Measurements from ENCODE around the gene CSRP1. TPM values are rescaled to one million over a fixed set of nuclear protein-coding genes. Genes with fewer than 3 reads are reported as not detected.

CSRP1 gene
- total RNA-seq, 5 donors from 2014 or later (not counting 1 experiment from before 2014, with no cell fraction given) = 35.0 to 47.2 (median 36.8) TPM

DNA sequence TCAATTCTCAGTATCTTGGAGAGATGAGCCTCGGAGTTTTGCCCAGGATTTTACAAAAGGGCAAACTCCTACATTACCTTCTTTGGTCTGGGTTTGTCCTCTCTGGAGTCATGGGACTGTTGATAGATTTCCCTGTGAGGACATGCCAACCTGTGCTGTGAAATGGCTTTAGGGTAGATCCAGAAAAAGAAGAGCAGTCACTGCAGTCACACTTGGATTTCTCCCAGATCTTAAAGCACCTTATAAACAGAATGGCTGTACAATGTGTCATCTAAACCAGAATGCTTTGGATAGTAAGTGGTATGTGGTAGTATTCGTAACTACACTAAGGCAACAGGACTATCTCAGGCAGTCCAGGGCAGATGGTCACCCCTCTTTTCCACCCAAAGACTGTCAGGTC lies 1.9 kb upstream of the CSRP1 start:
- Histone ChIP-seq H3K4me3 (ENCODE audit: control insufficient read depth in 1 of 2, extremely low read depth in 1 of 2, low read length in 1 of 2) (no peak overlapping the region), H3K9me3 (no peaks in the 10 kb centered on the region), H3K36me3 (ENCODE audit: control insufficient read depth in 2 of 2, extremely low read depth in 1 of 2, insufficient read depth in 1 of 2, low read length in 1 of 2) (no peaks in the 10 kb centered on the region), H3K27me3 (replicated peaks in 1 of 2; ENCODE audit: control insufficient read depth in 2 of 2, extremely low read depth in 1 of 2, insufficient read depth in 2 of 2, low read length in 1 of 2) (no peaks in the 10 kb centered on the region), H3K27ac (ENCODE audit: low read length) (no peak overlapping the region), H3K4me1 (ENCODE audit: control insufficient read depth in 1 of 2, extremely low read depth in 1 of 2, insufficient read depth in 2 of 2, low read length in 2 of 2) (peaks cover 16 to 31% of the 10 kb centered on the region in 2 experiments)
- peaks cover 21 to 40% (median 38%) of the 10 kb centered on the region in 3 donors for H3K4me1 Mint-ChIP-seq
- no peaks in the 10 kb centered on the region for H3K36me3 Mint-ChIP-seq
- CTCF ChIA-PET = interaction anchor here in 1 of 2 donors (1.0 kb wide), 1 partner anchor 27 kb away, joined by 3 read pairs; no protein-coding TSS in a partner anchor
- no peak for ATAC-seq (replicated peaks in 1 of 4)
- H3K27ac Mint-ChIP-seq = no peak overlapping the region
- POLR2A ChIA-PET = no interaction called here
- no peaks in the 10 kb centered on the region for H3K9me3 Mint-ChIP-seq
- no peak overlapping the region for H3K4me3 Mint-ChIP-seq
- DNase-seq = no peak
- WGBS (ENCODE audit: insufficient coverage) = no CpG with 5 or more reads among the region's 2 CpGs
- H3K27me3 Mint-ChIP-seq = no peaks in the 10 kb centered on the region

DNA sequence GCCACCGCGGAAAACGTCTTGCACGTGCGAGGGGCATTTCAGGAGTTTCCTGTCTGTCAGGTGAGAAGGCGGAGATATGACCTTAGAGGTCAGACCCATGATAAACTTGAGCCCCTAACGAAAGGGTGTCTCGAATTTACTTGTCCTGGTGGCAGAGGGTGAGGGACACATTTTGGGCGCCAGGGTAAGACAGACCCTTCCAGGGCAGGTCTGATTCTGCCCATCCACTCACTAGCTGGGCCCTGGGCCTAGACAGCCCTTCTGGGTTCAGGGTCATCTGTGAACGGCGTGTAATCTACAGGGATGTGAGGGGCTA lies 395 bp upstream of the CSRP1 start:
- Mint-ChIP-seq H3K27me3 (no peaks in the 10 kb centered on the region), H3K27ac (peak overlapping the region; percentile 75 to 92), H3K36me3 (no peaks in the 10 kb centered on the region), H3K4me1 (peaks cover 29 to 46% (median 42%) of the 10 kb centered on the region in 3 donors), H3K9me3 (no peaks in the 10 kb centered on the region), H3K4me3 (peak overlapping the region; percentile 85 to 92 (median 88))
- no peak for DNase-seq
- Histone ChIP-seq H3K27me3 (replicated peaks in 1 of 2; ENCODE audit: control insufficient read depth in 2 of 2, extremely low read depth in 1 of 2, insufficient read depth in 2 of 2, low read length in 1 of 2) (no peaks in the 10 kb centered on the region), H3K27ac (ENCODE audit: low read length) (peak overlapping the region; percentile 43), H3K9me3 (no peaks in the 10 kb centered on the region), H3K4me3 (ENCODE audit: control insufficient read depth in 1 of 2, extremely low read depth in 1 of 2, low read length in 1 of 2) (peak overlapping the region; percentile 82 to 84), H3K4me1 (ENCODE audit: control insufficient read depth in 1 of 2, extremely low read depth in 1 of 2, insufficient read depth in 2 of 2, low read length in 2 of 2) (peaks cover 16 to 32% of the 10 kb centered on the region in 2 experiments), H3K36me3 (ENCODE audit: control insufficient read depth in 2 of 2, extremely low read depth in 1 of 2, insufficient read depth in 1 of 2, low read length in 1 of 2) (no peaks in the 10 kb centered on the region)
- ChIA-PET POLR2A (no interaction called here), CTCF (interaction anchor here in 1 of 2 donors (0.7 to 1.9 kb wide), 4 partner anchors 25 to 1033 kb away, joined by 3 to 8 read pairs (median 4); no protein-coding TSS in a partner anchor)
- ATAC-seq (replicated peaks in 1 of 4) = peak in 3 of 4 experiments; percentile 3 to 8 (median 4)
- 6% methylated on average over 9 of the region's 11 CpGs for WGBS (ENCODE audit: insufficient coverage)

DNA sequence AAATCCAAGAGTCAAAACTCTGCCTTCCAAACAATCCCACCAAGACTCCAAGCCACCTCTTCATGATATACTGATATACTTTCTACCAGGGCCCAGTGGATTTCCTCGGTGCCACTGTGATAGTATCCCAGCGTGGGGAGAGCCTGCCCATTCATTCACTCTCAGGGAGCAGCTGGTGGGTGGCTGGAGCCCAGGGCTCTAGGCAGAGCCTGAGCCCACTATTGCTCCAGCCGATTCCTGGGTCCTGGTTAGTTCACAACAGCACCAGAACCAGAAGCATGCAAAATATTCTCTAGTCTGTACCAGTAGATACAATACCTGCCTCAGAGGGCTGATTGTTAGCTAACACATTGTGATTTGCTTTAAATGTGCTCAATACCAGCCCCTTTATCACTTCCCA lies 831 bp downstream of the CSRP1 start:
- H3K36me3 Mint-ChIP-seq = no peaks in the 10 kb centered on the region
- no peaks in the 10 kb centered on the region for H3K27me3 Mint-ChIP-seq
- H3K4me1 ChIP-seq (ENCODE audit: control insufficient read depth in 1 of 2, extremely low read depth in 1 of 2, insufficient read depth in 2 of 2, low read length in 2 of 2) = peaks cover 16 to 32% of the 10 kb centered on the region in 2 experiments
- no peaks in the 10 kb centered on the region for H3K36me3 ChIP-seq (ENCODE audit: control insufficient read depth in 2 of 2, extremely low read depth in 1 of 2, insufficient read depth in 1 of 2, low read length in 1 of 2)
- peaks cover 33 to 49% (median 42%) of the 10 kb centered on the region in 3 donors for H3K4me1 Mint-ChIP-seq
- H3K9me3 Mint-ChIP-seq = no peaks in the 10 kb centered on the region
- POLR2A ChIA-PET = no interaction called here
- 77% methylated on average over 3 of the region's 3 CpGs for WGBS (ENCODE audit: insufficient coverage)
- peak overlapping the region; percentile 82 to 84 for H3K4me3 ChIP-seq (ENCODE audit: control insufficient read depth in 1 of 2, extremely low read depth in 1 of 2, low read length in 1 of 2)
- ATAC-seq (replicated peaks in 1 of 4) (no peak), DNase-seq (no peak)
- no peaks in the 10 kb centered on the region for H3K9me3 ChIP-seq
- H3K27ac ChIP-seq (ENCODE audit: low read length) = peak overlapping the region; percentile 62
- CTCF ChIA-PET = no interaction called here
- H3K27ac Mint-ChIP-seq = peak overlapping the region; percentile 88 to 89
- peak overlapping the region; percentile 85 to 92 (median 88) for H3K4me3 Mint-ChIP-seq
- no peaks in the 10 kb centered on the region for H3K27me3 ChIP-seq (replicated peaks in 1 of 2; ENCODE audit: control insufficient read depth in 2 of 2, extremely low read depth in 1 of 2, insufficient read depth in 2 of 2, low read length in 1 of 2)

DNA sequence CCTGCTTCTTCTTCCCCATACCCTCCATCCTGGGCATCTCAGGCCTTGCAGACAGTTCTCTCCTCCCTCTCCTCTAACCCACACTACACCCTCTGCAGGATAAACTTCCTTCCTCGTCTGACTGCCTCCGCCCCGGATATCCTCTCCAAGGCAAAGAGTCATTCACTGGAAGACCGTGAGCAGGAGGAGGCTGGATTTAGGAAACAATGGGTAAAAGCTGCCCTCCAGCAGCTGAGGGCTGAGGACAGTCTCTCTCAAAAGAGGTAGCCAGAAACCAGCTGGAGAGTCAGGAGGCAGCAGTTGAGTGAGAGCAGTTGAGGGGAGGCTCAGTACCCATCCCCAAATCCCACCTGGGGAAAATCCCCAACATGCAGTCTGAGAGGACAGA lies 1.4 kb downstream of the CSRP1 start:
- H3K4me3 Mint-ChIP-seq = peak overlapping the region; percentile 85 to 92 (median 88)
- Histone ChIP-seq H3K27ac (ENCODE audit: low read length) (no peak overlapping the region), H3K4me1 (ENCODE audit: control insufficient read depth in 1 of 2, extremely low read depth in 1 of 2, insufficient read depth in 2 of 2, low read length in 2 of 2) (peaks cover 16 to 32% of the 10 kb centered on the region in 2 experiments), H3K36me3 (ENCODE audit: control insufficient read depth in 2 of 2, extremely low read depth in 1 of 2, insufficient read depth in 1 of 2, low read length in 1 of 2) (peaks cover 0 to 3% of the 10 kb centered on the region in 2 donors), H3K4me3 (ENCODE audit: control insufficient read depth in 1 of 2, extremely low read depth in 1 of 2, low read length in 1 of 2) (peak overlapping the region in 1 of 2 donors; percentile 15), H3K27me3 (replicated peaks in 1 of 2; ENCODE audit: control insufficient read depth in 2 of 2, extremely low read depth in 1 of 2, insufficient read depth in 2 of 2, low read length in 1 of 2) (no peaks in the 10 kb centered on the region), H3K9me3 (no peaks in the 10 kb centered on the region)
- ATAC-seq (replicated peaks in 1 of 4) (no peak), DNase-seq (no peak)
- ChIA-PET POLR2A (no interaction called here), CTCF (interaction anchor here in 1 of 2 donors (3.1 kb wide), 1 partner anchor 23 kb away, joined by 18 read pairs; no protein-coding TSS in a partner anchor)
- 50% methylated on average over 1 of the region's 4 CpGs for WGBS (ENCODE audit: insufficient coverage)
- no peaks in the 10 kb centered on the region for H3K36me3 Mint-ChIP-seq
- H3K9me3 Mint-ChIP-seq = no peaks in the 10 kb centered on the region
- peak overlapping the region; percentile 46 to 89 for H3K27ac Mint-ChIP-seq
- H3K4me1 Mint-ChIP-seq = peaks cover 33 to 49% (median 42%) of the 10 kb centered on the region in 3 donors
- H3K27me3 Mint-ChIP-seq = no peaks in the 10 kb centered on the region

DNA sequence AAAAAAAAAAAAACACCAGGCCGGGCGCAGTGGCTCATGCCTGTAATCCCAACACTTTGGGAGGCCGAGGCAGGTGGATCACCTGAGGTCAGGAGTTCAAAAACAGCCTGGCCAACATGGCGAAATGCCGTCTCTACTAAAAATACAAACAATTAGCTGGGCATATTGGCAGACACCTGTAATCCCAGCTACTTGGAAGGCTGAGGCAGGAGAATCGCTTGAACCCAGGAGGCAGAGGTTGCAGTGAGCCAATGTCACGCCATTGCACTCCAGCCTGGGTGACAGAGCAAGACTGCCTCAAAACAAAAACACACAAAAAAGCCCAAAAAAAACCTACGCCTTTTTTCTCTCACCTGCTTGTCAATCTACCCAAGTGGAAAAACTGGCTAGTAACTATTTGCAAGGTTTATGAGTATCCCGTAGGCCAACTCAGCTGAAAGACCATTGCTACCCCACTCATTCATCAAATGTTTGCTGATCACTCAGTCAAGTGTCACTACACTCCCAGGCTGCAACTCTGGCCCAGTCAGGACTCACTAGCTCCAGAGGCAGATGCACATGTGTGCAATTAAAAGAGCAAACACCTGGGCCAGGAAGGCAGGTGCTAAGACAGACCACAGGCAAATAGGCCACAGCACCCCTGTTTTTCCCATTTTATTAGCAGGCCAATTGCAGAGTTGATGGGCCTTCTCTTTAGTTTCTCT lies 2.0 kb downstream of the CSRP1 start:
- WGBS (ENCODE audit: insufficient coverage) = 90% methylated on average over 7 of the region's 9 CpGs
- ATAC-seq (replicated peaks in 1 of 4) (no peak), DNase-seq (no peak)
- CTCF ChIA-PET = interaction anchor here (0.7 to 3.1 kb wide), 2 partner anchors 23 kb away, joined by 4 to 18 read pairs; no protein-coding TSS in a partner anchor
- H3K4me3 Mint-ChIP-seq = peak overlapping the region; percentile 85 to 92 (median 88)
- H3K27ac Mint-ChIP-seq = peak overlapping the region in 1 of 2 donors; percentile 36
- Histone ChIP-seq H3K4me1 (ENCODE audit: control insufficient read depth in 1 of 2, extremely low read depth in 1 of 2, insufficient read depth in 2 of 2, low read length in 2 of 2) (peaks cover 16 to 32% of the 10 kb centered on the region in 2 experiments), H3K27ac (ENCODE audit: low read length) (no peak overlapping the region), H3K36me3 (ENCODE audit: control insufficient read depth in 2 of 2, extremely low read depth in 1 of 2, insufficient read depth in 1 of 2, low read length in 1 of 2) (peaks cover 0 to 3% of the 10 kb centered on the region in 2 donors), H3K27me3 (replicated peaks in 1 of 2; ENCODE audit: control insufficient read depth in 2 of 2, extremely low read depth in 1 of 2, insufficient read depth in 2 of 2, low read length in 1 of 2) (no peaks in the 10 kb centered on the region), H3K9me3 (no peaks in the 10 kb centered on the region), H3K4me3 (ENCODE audit: control insufficient read depth in 1 of 2, extremely low read depth in 1 of 2, low read length in 1 of 2) (no peak overlapping the region)
- peaks cover 33 to 49% (median 42%) of the 10 kb centered on the region in 3 donors for H3K4me1 Mint-ChIP-seq
- no peaks in the 10 kb centered on the region for H3K9me3 Mint-ChIP-seq
- no peaks in the 10 kb centered on the region for H3K36me3 Mint-ChIP-seq
- POLR2A ChIA-PET = no interaction called here
- no peaks in the 10 kb centered on the region for H3K27me3 Mint-ChIP-seq

DNA sequence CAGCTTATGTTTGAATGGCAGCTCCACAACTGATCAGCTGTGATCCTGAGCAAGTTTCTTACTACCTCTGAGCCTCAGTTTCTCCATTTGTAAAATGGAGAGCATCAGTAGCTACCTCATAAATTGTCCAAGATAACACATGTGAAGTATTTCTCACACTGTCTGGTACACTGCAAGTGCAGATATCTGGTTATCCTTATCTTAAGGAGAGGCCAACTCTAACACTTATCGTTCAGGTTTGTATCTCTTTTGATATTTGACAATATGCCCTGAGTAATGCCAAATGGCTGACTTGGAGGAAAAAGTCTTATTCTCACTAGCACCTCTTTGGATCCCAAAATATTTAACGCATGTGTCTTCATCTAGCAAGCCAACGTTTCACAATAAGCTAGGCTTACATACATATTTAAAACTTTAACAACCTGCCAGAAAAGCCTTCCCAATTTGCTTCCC lies 2.7 kb downstream of the CSRP1 start:
- ChIA-PET CTCF (interaction anchor here (0.6 to 3.8 kb wide), 7 partner anchors 8 to 63 kb away, joined by 3 to 20 read pairs (median 4); no protein-coding TSS in a partner anchor), POLR2A (no interaction called here)
- no peak overlapping the region for H3K4me3 Mint-ChIP-seq
- ATAC-seq (replicated peaks in 1 of 4) (no peak), DNase-seq (no peak)
- no peaks in the 10 kb centered on the region for H3K27me3 Mint-ChIP-seq
- H3K27me3 ChIP-seq (replicated peaks in 1 of 2; ENCODE audit: control insufficient read depth in 2 of 2, extremely low read depth in 1 of 2, insufficient read depth in 2 of 2, low read length in 1 of 2) = no peaks in the 10 kb centered on the region
- H3K27ac Mint-ChIP-seq = no peak overlapping the region
- no peak overlapping the region for H3K4me3 ChIP-seq (ENCODE audit: control insufficient read depth in 1 of 2, extremely low read depth in 1 of 2, low read length in 1 of 2)
- no peaks in the 10 kb centered on the region for H3K36me3 Mint-ChIP-seq
- H3K4me1 ChIP-seq (ENCODE audit: control insufficient read depth in 1 of 2, extremely low read depth in 1 of 2, insufficient read depth in 2 of 2, low read length in 2 of 2) = peaks cover 16 to 32% of the 10 kb centered on the region in 2 experiments
- H3K4me1 Mint-ChIP-seq = peaks cover 33 to 47% (median 39%) of the 10 kb centered on the region in 3 donors
- H3K36me3 ChIP-seq (ENCODE audit: control insufficient read depth in 2 of 2, extremely low read depth in 1 of 2, insufficient read depth in 1 of 2, low read length in 1 of 2) = peaks cover 0 to 3% of the 10 kb centered on the region in 2 donors
- no peaks in the 10 kb centered on the region for H3K9me3 ChIP-seq
- WGBS (ENCODE audit: insufficient coverage) = 100% methylated on average over 2 of the region's 3 CpGs
- H3K27ac ChIP-seq (ENCODE audit: low read length) = no peak overlapping the region
- no peaks in the 10 kb centered on the region for H3K9me3 Mint-ChIP-seq
